ENCODE measurements around the gene SEZ6.
A peak's percentile ranks its signal among the peaks of the same experiment; 100 is the strongest.

The SEZ6 gene

GRCh38 chr17:28928061-28928460 lies 77.8 kb downstream of the SEZ6 start:
- DNase-seq: no peak

- no peak for DNase-seq
Observed at GRCh38 chr17:28926786-28927185, 79.0 kb downstream of the SEZ6 start.

GRCh38 chr17:28926366-28926765 lies 79.5 kb downstream of the SEZ6 start:
- DNase-seq: no peak

- peak; percentile 23 for DNase-seq
Observed at GRCh38 chr17:28925912-28926365, 79.9 kb downstream of the SEZ6 start.

- no peak for DNase-seq
Observed at GRCh38 chr17:28920201-28920600, 85.6 kb downstream of the SEZ6 start.

- DNase-seq: no peak
Observed at GRCh38 chr17:28918295-28918694, 87.5 kb downstream of the SEZ6 start.

GRCh38 chr17:28917465-28917864 lies 88.4 kb downstream of the SEZ6 start:
- DNase-seq: no peak

GRCh38 chr17:28917029-28917428 lies 88.8 kb downstream of the SEZ6 start:
- DNase-seq: no peak

GRCh38 chr17:28916302-28916934 lies 89.4 kb downstream of the SEZ6 start:
- DNase-seq: no peak

- no peak for DNase-seq
Observed at GRCh38 chr17:28912938-28913333, 92.9 kb downstream of the SEZ6 start.

- DNase-seq: no peak
Observed at GRCh38 chr17:28912281-28912937, 93.4 kb downstream of the SEZ6 start.

GRCh38 chr17:28911411-28912045 lies 94.3 kb downstream of the SEZ6 start:
- no peak for DNase-seq

- no peak for DNase-seq
Observed at GRCh38 chr17:28910534-28910933, 95.3 kb downstream of the SEZ6 start.

- DNase-seq: no peak
Observed at GRCh38 chr17:28908640-28909167, 97.1 kb downstream of the SEZ6 start.

GRCh38 chr17:28907709-28908475 lies 97.9 kb downstream of the SEZ6 start:
- no peak for DNase-seq

GRCh38 chr17:28906706-28907438 lies 99.0 kb downstream of the SEZ6 start:
- DNase-seq: no peak

- DNase-seq: no peak
Observed at GRCh38 chr17:28906276-28906675, 99.6 kb downstream of the SEZ6 start.
